Caco-2 (cell line): ENCODE data around the gene AVL9. TPM values are rescaled to one million over a fixed set of nuclear protein-coding genes. Genes with fewer than 3 reads are reported as not detected.

Experiments used
- BruUV-seq: library from RNA; stranded (reverse); fragments of 400-500 nt; replicated peaks from 2 replicates; lab custom pipeline; 2021; lab: Mats Ljungman, UMichigan
- CTCF ChIA-PET: fragments of 300-600 bp; sonication (Branson Sonifier 250); formaldehyde crosslinking; loops from one replicate; lab custom pipeline; 2022; ENCODE audit warnings: antibody characterized with exemption; lab: Charles Lee
- POLR2A ChIA-PET: fragments of 300-600 bp; sonication (Branson Sonifier 250); formaldehyde crosslinking; loops from one replicate; lab custom pipeline; 2022; ENCODE audit warnings: antibody characterized with exemption; lab: Charles Lee
- DNase-seq, 2 experiments: peaks; one replicate each; pipeline versions ENCODE4 v3.0.0 to v3.0.0-alpha.2; 2020 to 2022
- H3K27me3 ChIP-seq: replicated peaks from 2 replicates; pipeline ENCODE4 v1.6.0; 2011; ENCODE audit warnings: low read length; ENCODE audit not compliant: control insufficient read depth, insufficient read depth
- H3K36me3 ChIP-seq: 2 replicates; pipeline ENCODE4 v1.5.1; 2011; ENCODE audit warnings: low read length; ENCODE audit not compliant: control insufficient read depth, insufficient read depth
- H3K4me1 ChIP-seq: fragments of 250-450 bp; sonication (Bioruptor Pico); 2 replicates; pipeline ENCODE4 v1.5.1; 2020; ENCODE audit warnings: mild to moderate bottlenecking
- H3K4me3 ChIP-seq: 2 replicates; pipeline ENCODE4 v1.5.1; 2011; ENCODE audit warnings: low read depth, mild to moderate bottlenecking, control low read depth, low read length
- H3K9me3 ChIP-seq: fragments of 250-450 bp; sonication (Bioruptor Pico); 2 replicates; pipeline ENCODE4 v1.5.1; 2020; ENCODE audit warnings: mild to moderate bottlenecking, moderate library complexity
- H3K27ac Mint-ChIP-seq: one replicate; pipeline ENCODE4 v1.8.0; 2022; ENCODE audit warnings: mixed read lengths; ENCODE audit not compliant: unreplicated experiment
- H3K27me3 Mint-ChIP-seq: one replicate; pipeline ENCODE4 v1.8.0; 2022; ENCODE audit warnings: mixed read lengths; ENCODE audit not compliant: insufficient read depth, unreplicated experiment
- H3K36me3 Mint-ChIP-seq: one replicate; pipeline ENCODE4 v1.8.0; 2022; ENCODE audit warnings: mild to moderate bottlenecking, mixed read lengths; ENCODE audit not compliant: insufficient read depth, unreplicated experiment
- H3K4me1 Mint-ChIP-seq: one replicate; pipeline ENCODE4 v1.8.0; 2022; ENCODE audit warnings: low read depth, mixed read lengths; ENCODE audit not compliant: unreplicated experiment
- H3K4me3 Mint-ChIP-seq: one replicate; pipeline ENCODE4 v1.8.0; 2022; ENCODE audit warnings: mild to moderate bottlenecking, moderate library complexity, mixed read lengths; ENCODE audit not compliant: unreplicated experiment
- H3K9me3 Mint-ChIP-seq: one replicate; pipeline ENCODE4 v1.8.0; 2022; ENCODE audit warnings: mixed read lengths; ENCODE audit not compliant: unreplicated experiment
- CTCF ChIP-seq, 2 experiments: fragments of 200-600 bp in 1 of 2; IDR thresholded peaks; 1 replicate in 1 of 2; 2 replicates in 1 of 2; pipeline versions ENCODE4 v1.5.1 to v1.8.0; 2011 to 2022; ENCODE audit warnings: antibody characterized with exemption in 1 of 2, control low read depth in 1 of 2, inconsistent platforms in 1 of 2, low read depth in 1 of 2, low read length in 1 of 2, mild to moderate bottlenecking in 1 of 2, moderate library complexity in 1 of 2; ENCODE audit not compliant: insufficient read depth in 1 of 2, severe bottlenecking in 1 of 2, unreplicated experiment in 1 of 2
- intact Hi-C: fragments of 100-400 bp; cut with micrococcal nuclease; formaldehyde crosslinking; loops from one replicate; pipeline ENCODE4 v1.10.0; 2022; ENCODE audit not compliant: unreplicated experiment
- total RNA-seq: library from RNA; stranded (reverse); gene quantifications from 2 replicates; pipeline ENCODE4 v1.2.3, GENCODE V29; 2022

The AVL9 gene
- total RNA-seq, 1 experiment from 2014 or later: 39.7 TPM

GRCh38 chr7:32531402-32531801 lies 36.1 kb downstream of the AVL9 start:
- no peaks in the 10 kb centered on the region for H3K4me1 Mint-ChIP-seq
- no peak for DNase-seq
- H3K36me3 Mint-ChIP-seq: no peaks in the 10 kb centered on the region
- TF ChIP-seq CTCF (IDR thresholded peaks at IDR 0.05; ENCODE audit: insufficient read depth in 1 of 2, low read depth in 1 of 2, low read length in 1 of 2, severe bottlenecking in 1 of 2, unreplicated experiment in 1 of 2): no peak
- no peaks in the 10 kb centered on the region for H3K9me3 ChIP-seq
- H3K9me3 Mint-ChIP-seq: no peaks in the 10 kb centered on the region
- no peak overlapping the region for H3K27ac Mint-ChIP-seq
- no TSS peak for BruUV-seq
- H3K36me3 ChIP-seq: peaks cover 3% of the 10 kb centered on the region; the same call in 1 of the 2 replicates
- no peak overlapping the region for H3K4me3 Mint-ChIP-seq
- ChIA-PET CTCF (no interaction called here), POLR2A (no interaction called here)
- no peaks in the 10 kb centered on the region for H3K4me1 ChIP-seq
- intact Hi-C loops: no loop called here
- no peaks in the 10 kb centered on the region for H3K27me3 Mint-ChIP-seq
- H3K4me3 ChIP-seq: no peak overlapping the region
- no peaks in the 10 kb centered on the region for H3K27me3 ChIP-seq

GRCh38 chr7:32532086-32532485 lies 36.8 kb downstream of the AVL9 start:
- no peak for TF ChIP-seq CTCF (IDR thresholded peaks at IDR 0.05; ENCODE audit: insufficient read depth in 1 of 2, low read depth in 1 of 2, low read length in 1 of 2, severe bottlenecking in 1 of 2, unreplicated experiment in 1 of 2)
- Histone ChIP-seq H3K4me1 (no peaks in the 10 kb centered on the region), H3K9me3 (no peaks in the 10 kb centered on the region), H3K36me3 (peaks cover 3% of the 10 kb centered on the region; the same call in 1 of the 2 replicates), H3K4me3 (no peak overlapping the region), H3K27me3 (no peaks in the 10 kb centered on the region)
- Mint-ChIP-seq H3K4me1 (no peaks in the 10 kb centered on the region), H3K4me3 (no peak overlapping the region), H3K36me3 (no peaks in the 10 kb centered on the region), H3K27me3 (no peaks in the 10 kb centered on the region), H3K9me3 (no peaks in the 10 kb centered on the region), H3K27ac (no peak overlapping the region)
- DNase-seq: no peak
- no TSS peak for BruUV-seq
- POLR2A ChIA-PET: no interaction called here
- CTCF ChIA-PET: no interaction called here
- intact Hi-C loops: no loop called here

GRCh38 chr7:32532716-32533115 lies 37.4 kb downstream of the AVL9 start:
- Mint-ChIP-seq H3K4me3 (no peak overlapping the region), H3K36me3 (no peaks in the 10 kb centered on the region), H3K9me3 (no peaks in the 10 kb centered on the region), H3K27me3 (no peaks in the 10 kb centered on the region), H3K4me1 (no peaks in the 10 kb centered on the region), H3K27ac (no peak overlapping the region)
- CTCF ChIA-PET: no interaction called here
- intact Hi-C loops: no loop called here
- H3K27me3 ChIP-seq: no peaks in the 10 kb centered on the region
- H3K4me3 ChIP-seq: no peak overlapping the region
- no peak for DNase-seq
- H3K9me3 ChIP-seq: no peaks in the 10 kb centered on the region
- H3K36me3 ChIP-seq: peaks cover 3% of the 10 kb centered on the region; the same call in 1 of the 2 replicates
- no peak for TF ChIP-seq CTCF (IDR thresholded peaks at IDR 0.05; ENCODE audit: insufficient read depth in 1 of 2, low read depth in 1 of 2, low read length in 1 of 2, severe bottlenecking in 1 of 2, unreplicated experiment in 1 of 2)
- POLR2A ChIA-PET: no interaction called here
- H3K4me1 ChIP-seq: no peaks in the 10 kb centered on the region
- BruUV-seq: no TSS peak
